Neural crest cell (in vitro differentiated cells): ENCODE data around the gene MED12L. TPM values are rescaled to one million over a fixed set of nuclear protein-coding genes. Genes with fewer than 3 reads are reported as not detected.

Source experiments
- DNase-seq: peaks from one replicate; pipeline ENCODE4 v3.0.0; 2021; ENCODE audit warnings: low read depth, mixed read lengths, low spot score
- H3K27ac Mint-ChIP-seq: one replicate; pipeline ENCODE4 v1.8.0; 2021; ENCODE audit warnings: mild to moderate bottlenecking, mixed read lengths; ENCODE audit not compliant: unreplicated experiment
- H3K27me3 Mint-ChIP-seq: 2 replicates; pipeline ENCODE4 v1.8.0; 2021; ENCODE audit warnings: low read depth, mild to moderate bottlenecking, mixed read lengths
- H3K36me3 Mint-ChIP-seq: 2 replicates; pipeline ENCODE4 v1.8.0; 2021; ENCODE audit warnings: low read depth, mild to moderate bottlenecking, mixed read lengths
- H3K4me1 Mint-ChIP-seq: 2 replicates; pipeline ENCODE4 v1.8.0; 2021; ENCODE audit warnings: mixed read lengths
- H3K4me3 Mint-ChIP-seq: one replicate; pipeline ENCODE4 v1.8.0; 2021; ENCODE audit warnings: mild to moderate bottlenecking, mixed read lengths
- H3K9me3 Mint-ChIP-seq: 2 replicates; pipeline ENCODE4 v1.8.0; 2021; ENCODE audit warnings: mixed read lengths
- total RNA-seq: library from RNA; stranded (reverse); gene quantifications from 2 replicates; pipeline ENCODE4 v1.2.1, GENCODE V29; 2021
- TF ChIP-seq, protein P1 (sequence below): fragments of 200-600 bp; sonication (generic); conservative IDR thresholded peaks from 2 replicates; pipeline ENCODE4 v1.5.0; 2021; ENCODE audit warnings: antibody characterized with exemption, mild to moderate bottlenecking

Gene MED12L
- total RNA-seq, 1 donor from 2014 or later, result 12.2 TPM

- Mint-ChIP-seq H3K9me3 (no peaks in the 10 kb centered on the region), H3K36me3 (no peaks in the 10 kb centered on the region), H3K27me3 (no peaks in the 10 kb centered on the region), H3K4me1 (no peaks in the 10 kb centered on the region), H3K27ac (no peak overlapping the region), H3K4me3 (no peak overlapping the region)
- TF ChIP-seq, protein P1, sequence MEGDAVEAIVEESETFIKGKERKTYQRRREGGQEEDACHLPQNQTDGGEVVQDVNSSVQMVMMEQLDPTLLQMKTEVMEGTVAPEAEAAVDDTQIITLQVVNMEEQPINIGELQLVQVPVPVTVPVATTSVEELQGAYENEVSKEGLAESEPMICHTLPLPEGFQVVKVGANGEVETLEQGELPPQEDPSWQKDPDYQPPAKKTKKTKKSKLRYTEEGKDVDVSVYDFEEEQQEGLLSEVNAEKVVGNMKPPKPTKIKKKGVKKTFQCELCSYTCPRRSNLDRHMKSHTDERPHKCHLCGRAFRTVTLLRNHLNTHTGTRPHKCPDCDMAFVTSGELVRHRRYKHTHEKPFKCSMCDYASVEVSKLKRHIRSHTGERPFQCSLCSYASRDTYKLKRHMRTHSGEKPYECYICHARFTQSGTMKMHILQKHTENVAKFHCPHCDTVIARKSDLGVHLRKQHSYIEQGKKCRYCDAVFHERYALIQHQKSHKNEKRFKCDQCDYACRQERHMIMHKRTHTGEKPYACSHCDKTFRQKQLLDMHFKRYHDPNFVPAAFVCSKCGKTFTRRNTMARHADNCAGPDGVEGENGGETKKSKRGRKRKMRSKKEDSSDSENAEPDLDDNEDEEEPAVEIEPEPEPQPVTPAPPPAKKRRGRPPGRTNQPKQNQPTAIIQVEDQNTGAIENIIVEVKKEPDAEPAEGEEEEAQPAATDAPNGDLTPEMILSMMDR, result no peak
- no peak for DNase-seq
Measured at GRCh38 chr3:151276038-151276686, 190.7 kb downstream of the MED12L start.

GRCh38 chr3:151276687-151277042, 191.2 kb downstream of the MED12L start:
- Mint-ChIP-seq H3K36me3 (no peaks in the 10 kb centered on the region), H3K9me3 (no peaks in the 10 kb centered on the region), H3K4me3 (no peak overlapping the region), H3K27me3 (no peaks in the 10 kb centered on the region), H3K27ac (no peak overlapping the region), H3K4me1 (no peaks in the 10 kb centered on the region)
- no peak for DNase-seq
- TF ChIP-seq, protein P1, result no peak

DNA sequence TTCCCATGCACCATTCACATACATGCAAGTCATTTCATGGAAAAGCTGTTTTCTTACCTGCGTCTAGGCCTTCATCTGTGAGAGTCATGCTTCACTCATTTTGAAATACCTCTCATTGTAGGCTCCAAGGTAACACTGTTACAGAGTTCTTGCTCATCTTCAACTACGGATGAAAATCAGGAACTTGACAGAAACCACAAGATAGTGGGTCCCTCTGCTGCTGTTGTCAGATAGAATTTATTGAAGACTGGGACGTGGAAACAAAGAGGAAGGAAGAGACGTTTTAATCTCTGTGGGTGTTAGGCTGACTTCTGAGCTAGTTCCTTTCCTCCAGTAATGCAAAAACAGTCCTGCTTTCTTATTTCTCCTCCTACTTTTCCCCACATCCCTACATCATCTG, 192.8 kb downstream of the MED12L start, which contains the start of gene P2RY14:
Gene P2RY14, minus strand, starts transcription at position 313 of the 400 bp plus-strand sequence. CDS start 64,226 bp downstream, outside the sequence.
- no peaks in the 10 kb centered on the region for H3K4me1 Mint-ChIP-seq
- H3K27me3 Mint-ChIP-seq, result no peaks in the 10 kb centered on the region
- no peak within 1 kb of the TSS for H3K27ac Mint-ChIP-seq
- H3K4me3 Mint-ChIP-seq, result no peak within 1 kb of the TSS
- TF ChIP-seq, protein P1, result no peak
- H3K9me3 Mint-ChIP-seq, result no peaks in the 10 kb centered on the region
- DNase-seq, result no peak
- no peaks in the 10 kb centered on the region for H3K36me3 Mint-ChIP-seq

- Mint-ChIP-seq H3K4me3 (no peak overlapping the region), H3K36me3 (no peaks in the 10 kb centered on the region), H3K27me3 (no peaks in the 10 kb centered on the region), H3K9me3 (no peaks in the 10 kb centered on the region), H3K4me1 (no peaks in the 10 kb centered on the region), H3K27ac (no peak overlapping the region)
- DNase-seq, result no peak
- TF ChIP-seq, protein P1, result no peak
Measured at GRCh38 chr3:151281671-151282324, 196.3 kb downstream of the MED12L start.

GRCh38 chr3:151282921-151283320, 197.5 kb downstream of the MED12L start:
- Mint-ChIP-seq H3K36me3 (no peaks in the 10 kb centered on the region), H3K4me3 (no peak overlapping the region), H3K27me3 (no peaks in the 10 kb centered on the region), H3K9me3 (no peaks in the 10 kb centered on the region), H3K4me1 (no peaks in the 10 kb centered on the region), H3K27ac (no peak overlapping the region)
- TF ChIP-seq, protein P1, result peak; percentile 86
- DNase-seq, result no peak
